Stimulated activated CD8-positive, alpha-beta memory T cell treated with anti-CD3 and anti-CD28 coated beads, Interleukin-15, amount 100 ng/mL, for 48 hours (primary cell): ENCODE data around the gene DDX20.
"Not testable (repeated sequence)": the region's sequence is repeated elsewhere in the genome, so short reads cannot be mapped to it uniquely, and the experiment has no call there.

ENCODE experiments used
- DNase-seq, 2 donors: peaks; one replicate each; pipeline ENCODE4 v3.0.0-alpha.2; 2020; ENCODE audit warnings: low read depth in 2 of 2

DDX20 gene

GRCh38 chr1:111789666-111790316 lies 34.1 kb downstream of the DDX20 start:
- no peak for DNase-seq

- DNase-seq: no peak
Observed at GRCh38 chr1:111791776-111792175, 36.1 kb downstream of the DDX20 start.

GRCh38 chr1:111792249-111792648 lies 36.5 kb downstream of the DDX20 start:
- DNase-seq: no peak

GRCh38 chr1:111793923-111794322 lies 38.2 kb downstream of the DDX20 start:
- DNase-seq: no peak

GRCh38 chr1:111795401-111795800 lies 39.7 kb downstream of the DDX20 start:
- DNase-seq: no peak

GRCh38 chr1:111798580-111798979 lies 42.9 kb downstream of the DDX20 start:
- no peak for DNase-seq

GRCh38 chr1:111799722-111800121 lies 44.0 kb downstream of the DDX20 start:
- DNase-seq: not testable (repeated sequence)

GRCh38 chr1:111801071-111801850 lies 45.6 kb downstream of the DDX20 start:
- DNase-seq: no peak

GRCh38 chr1:111802110-111802509 lies 46.4 kb downstream of the DDX20 start:
- DNase-seq: no peak

- DNase-seq: no peak
Observed at GRCh38 chr1:111802984-111803383, 47.3 kb downstream of the DDX20 start.

GRCh38 chr1:111803951-111804350 lies 48.2 kb downstream of the DDX20 start:
- DNase-seq: no peak

GRCh38 chr1:111804776-111805175 lies 49.1 kb downstream of the DDX20 start:
- DNase-seq: no peak

GRCh38 chr1:111805251-111805650 lies 49.5 kb downstream of the DDX20 start:
- no peak for DNase-seq

- no peak for DNase-seq
Observed at GRCh38 chr1:111811891-111812290, 56.2 kb downstream of the DDX20 start.

GRCh38 chr1:111812306-111812705 lies 56.6 kb downstream of the DDX20 start:
- DNase-seq: no peak

GRCh38 chr1:111813440-111814304 lies 58.0 kb downstream of the DDX20 start:
- DNase-seq: no peak

- no peak for DNase-seq
Observed at GRCh38 chr1:111814305-111814628, 58.6 kb downstream of the DDX20 start.

- DNase-seq: no peak
Observed at GRCh38 chr1:111814642-111815041, 58.9 kb downstream of the DDX20 start.
